Ecto neural progenitor cell (in vitro differentiated cells): ENCODE results near the gene BAAT.

Source experiments
- DNase-seq: peaks from one replicate; pipeline ENCODE4 v3.0.0-alpha.2; 2018; ENCODE audit warnings: low spot score

BAAT gene

GRCh38 chr9:101398068-101398929 lies 13.5 kb upstream of the BAAT start, which contains the start of the genes MRPL50 and ZNF189:
Gene MRPL50 (minus strand): TSS chr9:101398618. CDS start chr9:101398592, 26 bp downstream.
Gene ZNF189 (plus strand): TSS chr9:101398851. CDS start chr9:101399157, 306 bp downstream.
- DNase-seq, result peak; percentile 97

- no peak for DNase-seq
These were observed 12.9 kb upstream of the BAAT start for GRCh38 chr9:101397746-101398067.

- no peak for DNase-seq
These were observed 9.9 kb upstream of the BAAT start for GRCh38 chr9:101394687-101395086.

- DNase-seq, result no peak
These were observed 8.3 kb upstream of the BAAT start for GRCh38 chr9:101393135-101393534.

- DNase-seq, result no peak
These were observed 3.7 kb upstream of the BAAT start for GRCh38 chr9:101388507-101388993.

GRCh38 chr9:101387871-101388506 lies 3.2 kb upstream of the BAAT start:
- no peak for DNase-seq

GRCh38 chr9:101383361-101383760 lies 1.4 kb downstream of the BAAT start:
- DNase-seq, result no peak

- no peak for DNase-seq
These were observed 2.9 kb downstream of the BAAT start for GRCh38 chr9:101381833-101382342.

GRCh38 chr9:101381118-101381517 lies 3.7 kb downstream of the BAAT start:
- no peak for DNase-seq

- DNase-seq, result no peak
These were observed 4.5 kb downstream of the BAAT start for GRCh38 chr9:101380295-101380694.

GRCh38 chr9:101376111-101376848 lies 8.5 kb downstream of the BAAT start:
- DNase-seq, result no peak

GRCh38 chr9:101375546-101375945 lies 9.3 kb downstream of the BAAT start:
- DNase-seq, result no peak

GRCh38 chr9:101372327-101373118 lies 12.3 kb downstream of the BAAT start:
- DNase-seq, result no peak

GRCh38 chr9:101371813-101372212 lies 13.0 kb downstream of the BAAT start:
- DNase-seq, result no peak

GRCh38 chr9:101369884-101370531 lies 14.8 kb downstream of the BAAT start:
- no peak for DNase-seq

- no peak for DNase-seq
These were observed 15.5 kb downstream of the BAAT start for GRCh38 chr9:101369286-101369685.

- no peak for DNase-seq
These were observed 17.5 kb downstream of the BAAT start for GRCh38 chr9:101367323-101367722.

- DNase-seq, result no peak
These were observed 18.6 kb downstream of the BAAT start for GRCh38 chr9:101366038-101366756.

- DNase-seq, result no peak
These were observed 19.6 kb downstream of the BAAT start for GRCh38 chr9:101365181-101365580.

- DNase-seq, result no peak
These were observed 22.4 kb downstream of the BAAT start for GRCh38 chr9:101362450-101362849.
